Lung microvascular endothelial cell (primary cell): ENCODE data around the gene SLC9C2. TPM values are rescaled to one million over a fixed set of nuclear protein-coding genes. Genes with fewer than 3 reads are reported as not detected.
"Not testable (repeated sequence)": the region's sequence is repeated elsewhere in the genome, so short reads cannot be mapped to it uniquely, and the experiment has no call there.

Experiments
- DNase-seq, 2 donors: peaks; one replicate each; pipeline versions ENCODE4 v3.0.0 to v3.0.0-alpha.2; 2010; ENCODE audit warnings: low read depth in 2 of 2
- total RNA-seq: library from RNA; depleted of rRNA; stranded (reverse); fragments of >200 nt; gene quantifications from 2 replicates; pipeline ENCODE4 v1.2.1, GENCODE V29; 2014

The SLC9C2 gene, protein sequence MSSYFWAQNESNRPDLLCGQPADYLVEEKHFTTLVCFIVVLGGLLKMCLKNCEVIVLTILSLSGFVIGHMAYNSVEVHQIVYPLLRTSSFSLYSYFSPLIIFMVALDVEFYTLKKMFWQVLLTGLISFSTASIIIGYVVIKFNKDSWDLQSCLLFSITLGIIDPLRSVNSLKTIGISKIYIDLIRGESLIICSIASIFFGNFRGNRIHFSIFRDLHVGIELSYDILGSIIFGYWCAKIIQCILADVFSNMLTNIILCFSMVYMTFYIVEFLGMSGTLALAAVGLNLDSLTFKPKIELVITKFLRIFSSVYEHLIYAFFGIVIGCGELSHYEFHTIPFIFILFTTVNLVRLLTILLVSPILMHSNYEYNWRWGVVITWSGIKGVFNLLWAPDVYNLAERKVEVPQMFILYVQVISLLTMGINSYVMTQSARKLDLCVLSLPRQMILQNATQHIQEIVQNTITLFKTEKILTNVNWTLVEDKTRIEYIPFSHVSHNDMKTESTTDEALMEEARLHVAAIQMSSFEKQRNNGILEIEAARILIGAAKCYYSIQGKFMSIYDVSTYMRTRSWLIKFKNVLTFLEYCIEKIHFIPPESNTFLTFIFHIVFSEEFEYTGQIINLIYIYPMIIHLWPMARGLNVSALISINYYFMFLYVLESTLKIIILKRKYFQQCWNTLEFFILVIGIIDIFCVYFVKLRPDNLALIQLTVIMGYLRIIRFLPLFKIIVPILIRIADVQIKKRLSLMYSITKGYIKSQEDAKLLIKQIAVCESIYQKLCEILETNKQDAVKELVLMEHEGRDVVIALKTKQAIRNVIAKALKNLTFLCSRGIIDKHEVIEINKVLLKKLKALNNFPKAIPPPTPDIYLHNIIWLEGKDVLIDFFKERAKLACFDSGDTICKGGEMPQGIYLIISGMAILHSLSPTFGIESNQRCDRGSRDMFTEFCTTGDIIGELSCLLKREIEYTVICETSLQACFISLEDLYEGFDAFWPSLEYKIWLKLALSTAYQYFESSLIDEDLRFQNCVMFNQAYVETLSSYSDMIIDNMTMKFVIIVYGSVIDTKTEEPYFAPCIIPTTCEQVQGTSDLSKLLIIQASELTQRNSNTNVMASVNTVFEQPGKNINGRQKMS
- total RNA-seq, result not detected in 2 replicates

DNA sequence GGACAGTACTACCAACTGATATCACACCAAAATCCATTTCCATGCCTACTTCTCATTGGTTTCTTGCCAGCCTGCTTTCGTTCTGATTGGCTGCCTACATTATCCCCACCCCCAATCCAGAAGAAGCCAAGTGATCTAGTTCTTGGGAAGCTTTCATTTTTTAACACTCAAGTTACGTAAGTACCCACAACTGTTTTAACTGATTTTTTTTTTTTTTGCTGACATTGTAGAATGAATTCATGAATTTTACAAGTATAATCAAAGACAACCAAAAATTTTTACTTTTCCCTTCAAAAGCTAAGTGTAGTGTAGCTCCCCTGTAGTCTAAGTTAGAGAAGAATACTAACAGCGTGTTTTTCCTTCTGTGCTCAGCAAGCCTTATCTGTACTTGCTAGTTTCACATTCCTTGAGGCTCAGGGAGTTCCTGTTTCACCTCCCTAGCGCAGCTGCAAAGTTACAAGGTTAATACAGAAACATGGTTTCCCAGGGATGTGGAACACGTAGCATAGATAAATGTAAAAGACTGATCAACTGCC lies at the start of gene SLC9C2:
Gene SLC9C2 (minus strand): TSS at position 17 of the 536 bp plus-strand sequence. CDS start 1,296 bp downstream, outside the sequence.
- peak in 1 of 2 donors; percentile 83 for DNase-seq

DNA sequence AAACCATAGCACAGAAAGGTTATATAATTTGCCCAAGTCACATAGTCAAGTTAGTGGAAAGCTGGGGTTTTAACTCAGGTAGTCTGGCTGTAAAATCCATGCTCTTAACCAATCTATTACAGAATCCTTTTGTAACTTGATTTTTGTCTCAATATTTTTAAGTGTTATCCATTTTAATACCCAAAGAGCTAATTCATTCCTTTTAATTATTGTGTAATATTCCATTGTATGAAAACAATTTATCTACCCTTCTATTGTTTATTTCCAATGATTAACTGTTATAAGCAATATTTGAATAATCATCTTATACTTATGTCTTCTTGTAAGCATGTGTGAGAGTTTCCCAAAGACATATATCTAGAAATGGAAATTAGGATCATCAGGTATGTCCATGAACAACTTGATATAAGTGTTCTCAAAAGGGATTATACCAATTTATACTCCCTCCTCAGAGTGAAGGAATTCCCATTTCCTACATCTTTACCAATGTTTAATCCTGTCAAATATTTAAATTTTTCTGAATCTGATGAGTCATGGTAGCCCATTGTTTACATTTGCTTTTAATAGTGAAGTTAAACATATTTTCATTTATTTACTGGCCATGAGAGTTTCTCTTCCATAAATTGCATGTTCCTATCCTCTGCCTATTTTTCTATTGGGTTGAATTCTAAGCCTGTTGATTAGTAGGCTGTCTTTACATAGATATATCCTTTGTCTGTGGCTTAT lies 46.2 kb upstream of the SLC9C2 start:
- peak in 1 of 2 donors; percentile 3 for DNase-seq

DNA sequence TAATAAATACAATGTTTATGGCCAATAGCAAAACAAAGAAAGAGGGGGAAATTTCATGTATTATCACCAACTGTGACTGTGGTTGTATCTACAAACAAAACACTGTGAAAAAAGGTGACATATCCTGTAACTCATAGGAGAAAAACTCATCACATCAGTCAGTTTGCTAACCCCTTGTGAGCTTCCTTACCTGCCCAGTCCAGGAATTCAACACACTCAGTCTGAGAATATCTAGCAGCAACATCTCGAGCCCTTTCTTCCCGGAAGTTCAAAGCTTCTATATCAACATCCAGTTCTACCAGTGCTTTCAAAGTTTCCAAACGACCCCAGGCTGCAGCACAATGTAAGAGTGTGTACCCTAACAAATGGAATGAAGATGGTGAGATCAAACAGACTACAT lies 43.8 kb upstream of the SLC9C2 start:
- no peak for DNase-seq

DNA sequence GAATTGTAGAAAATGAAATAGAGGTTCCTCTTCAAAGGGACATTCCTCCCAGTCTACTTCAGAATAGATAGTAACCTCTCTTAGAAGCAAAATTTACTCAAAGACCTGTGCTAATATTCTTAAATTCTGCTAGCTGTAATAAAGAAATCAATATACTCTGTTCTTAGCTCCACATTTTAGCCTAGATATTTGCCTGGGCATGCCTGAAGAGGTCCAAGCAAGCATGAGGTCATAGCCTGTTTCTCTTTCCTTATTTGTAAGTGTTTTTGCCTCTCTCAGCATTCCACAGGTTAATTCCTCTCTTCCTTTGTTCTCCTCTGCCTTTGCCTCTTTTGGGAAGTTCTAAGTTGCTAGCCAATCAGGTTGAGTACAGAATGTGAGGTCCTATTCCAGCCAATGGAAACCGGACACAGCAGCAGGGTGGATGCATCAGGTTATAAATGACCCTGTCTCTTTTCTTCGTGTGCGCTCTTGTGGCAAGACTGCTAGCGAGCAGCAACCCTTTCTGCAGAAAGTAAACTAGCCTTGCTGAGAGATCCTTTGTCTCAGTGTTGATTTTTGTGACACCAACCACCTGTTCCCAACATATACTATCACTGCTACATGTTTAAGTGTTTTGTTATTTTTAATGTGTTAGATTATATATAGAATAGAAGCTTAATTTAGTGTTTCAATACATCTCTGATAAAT lies 39.7 kb upstream of the SLC9C2 start:
- peak in 1 of 2 donors; percentile 10 for DNase-seq

DNA sequence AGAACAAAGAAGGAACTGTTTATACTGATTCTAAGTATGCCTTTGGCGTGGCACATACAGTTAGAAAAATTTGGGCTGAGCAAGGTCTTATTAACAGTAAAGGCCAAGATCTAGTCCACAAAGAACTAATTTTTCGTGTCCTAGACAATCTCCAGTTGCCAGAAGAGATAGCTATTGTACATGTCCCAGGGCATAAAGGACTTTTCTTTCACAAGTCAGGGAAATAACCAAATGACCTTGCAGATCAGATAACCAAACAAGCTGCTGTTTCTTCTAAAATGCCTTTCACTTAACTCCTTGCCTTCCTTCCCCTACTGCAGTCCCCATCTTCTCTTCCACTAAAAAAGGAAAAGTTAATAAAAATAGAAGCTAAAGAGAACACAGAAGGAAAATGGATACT lies 36.2 kb upstream of the SLC9C2 start:
- no peak for DNase-seq

DNA sequence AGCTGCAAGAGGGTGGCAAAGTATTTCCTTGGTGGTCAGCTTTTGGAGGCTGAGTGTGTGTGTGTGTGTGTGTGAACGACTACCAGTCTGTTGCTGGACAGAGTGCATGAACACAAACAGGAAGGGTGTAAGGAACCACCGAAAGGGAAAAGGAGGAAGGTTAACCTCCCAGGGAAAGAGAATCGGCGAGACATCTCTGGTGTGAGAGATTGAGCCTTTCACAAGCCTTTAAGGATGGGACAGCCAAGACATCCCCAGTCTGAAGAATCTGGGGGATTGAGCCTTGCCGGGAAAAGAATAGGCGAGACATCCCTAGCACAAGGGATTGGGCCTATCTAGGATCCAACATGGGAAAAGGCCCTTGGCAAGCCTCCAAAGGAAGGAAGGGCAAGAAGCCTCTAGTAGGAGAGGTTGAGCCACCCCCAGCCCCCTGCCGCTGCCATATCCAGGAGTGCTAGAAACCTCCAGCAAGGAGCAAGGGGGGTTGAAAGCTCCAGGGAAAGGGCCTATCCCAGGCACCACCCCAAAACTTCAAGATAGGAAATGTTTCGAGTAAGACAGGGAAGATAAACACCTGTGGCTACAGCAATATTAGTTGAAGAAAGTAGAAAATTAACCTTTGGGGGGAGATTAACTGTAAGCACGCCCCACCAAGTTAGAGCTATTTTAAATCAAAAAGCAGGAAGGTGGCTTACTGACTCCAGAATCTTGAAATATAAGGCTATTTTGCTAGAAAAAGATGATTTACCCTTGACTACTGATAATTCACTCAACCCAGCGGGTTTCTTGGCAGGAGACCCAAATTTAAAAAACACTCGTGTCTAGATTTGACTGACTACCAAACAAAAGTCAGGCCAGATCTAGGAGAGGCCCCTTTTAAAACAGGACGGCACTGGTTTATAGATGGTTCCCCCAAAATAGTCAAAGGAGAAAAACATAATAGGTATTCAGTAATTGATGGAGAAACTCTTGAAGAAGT lies 35.5 kb upstream of the SLC9C2 start:
- DNase-seq, result no peak

DNA sequence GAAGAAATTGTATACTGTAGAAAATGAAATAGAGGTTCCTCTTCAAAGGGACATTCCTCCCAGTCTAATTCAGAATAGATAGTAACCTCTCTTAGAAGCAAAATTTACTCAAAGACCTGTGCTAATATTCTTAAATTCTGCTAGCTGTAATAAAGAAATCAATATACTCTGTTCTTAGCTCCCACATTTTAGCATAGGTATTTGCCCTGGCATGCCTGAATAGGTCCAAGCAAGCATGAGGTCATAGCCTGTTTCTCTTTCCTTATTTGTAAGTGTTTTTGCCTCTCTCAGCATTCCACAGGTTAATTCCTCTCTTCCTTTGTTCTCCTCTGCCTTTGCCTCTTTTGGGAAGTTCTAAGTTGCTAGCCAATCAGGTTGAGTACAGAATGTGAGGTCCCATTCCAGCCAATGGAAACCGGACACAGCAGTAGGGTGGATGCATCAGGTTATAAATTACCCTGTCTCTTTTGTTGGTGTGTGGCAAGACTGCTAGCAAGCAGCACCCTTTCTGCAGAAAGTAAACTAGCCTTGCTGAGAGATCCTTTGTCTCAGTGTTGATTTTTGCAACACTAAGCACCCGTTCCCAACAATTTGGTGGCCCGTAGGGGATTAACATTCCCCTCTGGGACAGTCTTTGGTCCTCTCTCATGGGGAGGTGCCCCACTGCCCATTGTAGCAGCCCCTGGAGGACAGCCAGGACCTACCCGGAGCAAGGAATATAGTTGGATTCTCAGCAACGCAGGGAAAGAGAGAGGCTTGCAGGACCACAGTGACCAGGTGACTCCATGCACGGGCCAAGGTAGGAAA lies 34.6 kb upstream of the SLC9C2 start:
- DNase-seq, result not testable (repeated sequence)

DNA sequence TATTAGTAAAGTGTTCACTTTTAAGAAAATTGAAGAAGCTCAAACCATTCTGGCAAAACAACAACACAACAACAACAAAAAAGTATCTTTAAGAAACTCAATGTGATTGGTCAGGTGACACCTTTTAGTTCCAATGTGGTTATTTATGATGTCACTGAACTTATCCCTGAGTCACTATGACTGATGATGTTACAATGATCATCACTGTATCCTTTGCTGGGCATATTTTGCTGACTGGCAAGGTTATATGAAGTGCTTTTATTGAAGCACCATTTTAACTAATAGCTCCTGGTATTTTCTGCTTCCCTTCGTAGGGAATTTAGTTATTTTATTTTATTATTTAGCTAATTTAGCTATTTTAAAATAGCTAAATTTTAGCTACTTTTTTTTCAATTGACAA lies 32.2 kb upstream of the SLC9C2 start, which contains the start of gene TEX50:
Gene TEX50 (plus strand): TSS at position 223 of the 400 bp plus-strand sequence. CDS start 184 bp downstream, outside the sequence.
- DNase-seq, result no peak

DNA sequence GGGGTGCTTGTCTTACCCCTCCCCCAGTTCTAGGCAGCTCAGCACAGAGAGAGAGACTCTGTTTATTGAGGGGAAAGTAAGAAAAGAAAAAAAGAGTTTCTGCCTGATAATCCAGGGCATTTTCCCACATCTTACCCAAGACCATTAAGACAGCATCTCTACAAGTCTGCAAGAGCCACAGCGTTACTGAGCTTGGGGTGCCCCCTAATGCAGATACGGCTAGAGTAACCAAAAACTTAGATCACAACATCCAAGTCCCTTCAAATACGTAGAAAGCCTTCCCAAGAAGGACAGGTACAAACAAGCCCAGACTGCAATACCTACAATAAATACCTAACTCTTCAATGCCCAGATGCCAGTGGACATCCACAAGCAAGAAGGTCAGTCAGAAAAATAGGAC lies 26.0 kb upstream of the SLC9C2 start:
- no peak for DNase-seq

DNA sequence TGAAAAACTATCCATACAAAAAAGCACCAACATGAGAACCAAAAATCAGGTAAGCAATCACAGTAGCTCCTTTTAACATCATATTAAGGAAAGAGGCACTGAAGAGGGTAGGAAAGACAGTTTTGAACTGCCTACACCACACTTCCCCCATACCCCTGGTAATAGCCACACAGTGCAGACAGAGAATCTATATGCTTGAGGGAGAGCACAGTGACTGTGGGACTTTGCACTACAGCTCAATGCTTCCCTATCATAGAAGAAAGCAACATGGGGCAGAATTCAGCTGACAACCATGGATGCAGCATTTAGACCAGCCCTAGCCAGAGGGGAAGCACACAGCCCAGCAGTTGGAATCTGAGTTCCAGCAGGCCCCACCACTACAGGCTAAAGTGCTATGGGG lies 24.4 kb upstream of the SLC9C2 start:
- no peak for DNase-seq

DNA sequence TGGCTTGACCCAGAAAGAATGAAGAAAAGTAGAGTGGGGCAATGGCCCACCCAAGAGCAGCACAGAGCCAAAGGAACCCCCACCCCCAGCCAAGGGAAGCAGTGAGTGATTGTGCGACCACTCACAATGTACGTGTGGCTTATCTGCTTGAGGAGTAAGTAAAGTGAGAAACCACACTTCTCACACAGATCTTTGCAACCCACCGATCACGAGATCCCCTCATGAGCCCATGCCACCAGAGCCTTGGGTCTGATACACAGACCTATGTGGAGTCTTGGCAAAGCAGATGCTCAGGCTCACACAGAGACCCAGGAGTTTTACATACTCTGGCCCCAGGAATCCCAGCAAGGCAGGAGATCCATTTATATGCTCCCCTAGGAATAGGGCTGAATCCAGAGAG lies 14.0 kb upstream of the SLC9C2 start:
- DNase-seq, result no peak

DNA sequence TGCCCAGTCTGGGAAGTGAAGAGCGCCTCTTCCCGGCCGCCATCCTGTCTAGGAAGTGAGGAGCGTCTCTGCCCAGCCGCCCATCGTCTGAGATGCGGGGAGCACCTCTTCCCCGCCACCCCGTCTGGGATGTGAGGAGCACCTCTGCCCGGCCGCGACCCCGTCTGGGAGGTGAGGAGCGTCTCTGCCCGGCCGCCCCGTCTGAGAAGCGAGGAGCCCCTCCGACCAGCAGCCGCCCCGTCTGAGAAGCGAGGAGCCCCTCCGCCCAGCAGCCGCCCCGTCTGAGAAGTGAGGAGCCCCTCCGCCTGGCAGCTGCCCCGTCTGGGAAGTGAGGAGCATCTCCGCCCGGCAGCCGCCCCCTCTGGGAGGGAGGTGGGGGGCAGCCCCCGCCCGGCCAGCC lies 10.2 kb upstream of the SLC9C2 start:
- DNase-seq, result not testable (repeated sequence)

DNA sequence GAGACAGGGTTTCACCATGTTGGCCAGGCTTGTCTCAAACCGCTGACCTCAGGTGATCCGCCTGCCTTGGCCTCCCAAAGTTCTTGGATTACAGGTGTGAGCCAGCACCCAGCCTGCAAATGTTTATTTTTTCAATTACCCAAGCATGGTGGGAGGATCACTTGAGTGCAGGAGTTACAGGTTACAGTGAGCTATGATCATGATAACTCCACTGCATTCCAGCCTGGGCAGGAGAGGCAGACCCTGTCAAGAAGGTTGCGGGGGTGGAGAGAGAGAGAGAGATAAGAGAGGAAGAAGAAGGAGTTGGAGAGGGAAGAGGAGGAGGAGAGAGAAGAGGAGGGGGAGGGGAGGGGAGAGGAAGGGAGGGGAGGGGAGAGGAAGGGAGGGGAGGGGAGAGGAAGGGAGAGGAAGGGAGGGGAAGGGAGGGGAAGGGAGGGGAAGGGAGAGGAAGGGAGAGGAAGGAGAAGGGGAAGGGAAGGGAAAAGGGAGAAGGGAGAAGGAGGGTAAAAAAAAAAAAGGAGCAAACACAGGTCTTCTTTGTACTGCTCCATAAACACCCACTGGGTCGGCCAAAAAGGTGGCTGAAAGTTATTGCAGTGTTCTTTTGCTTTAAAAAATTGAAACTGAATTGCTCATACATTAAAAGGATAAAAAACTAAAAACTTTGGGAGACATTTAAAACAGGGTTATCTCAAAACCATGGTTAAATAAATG lies 5.8 kb upstream of the SLC9C2 start:
- DNase-seq, result no peak

DNA sequence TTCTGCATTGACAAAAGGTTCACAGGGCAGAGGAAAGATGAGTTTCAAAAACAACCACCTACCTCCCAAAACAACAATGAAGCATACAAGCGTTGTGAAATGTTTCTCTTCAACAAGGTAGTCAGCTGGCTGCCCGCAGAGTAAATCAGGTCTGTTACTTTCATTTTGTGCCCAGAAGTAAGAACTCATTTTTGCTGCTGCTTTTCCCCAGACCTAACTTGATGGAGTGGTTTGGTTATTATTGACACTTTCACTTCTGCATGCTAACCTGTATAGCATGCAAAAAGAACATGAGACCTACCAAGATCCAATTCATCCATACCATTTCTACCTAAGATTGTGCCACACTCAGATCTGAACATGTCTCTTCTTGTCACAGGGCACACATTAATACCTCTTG lies 1.3 kb downstream of the SLC9C2 start:
- DNase-seq, result no peak

DNA sequence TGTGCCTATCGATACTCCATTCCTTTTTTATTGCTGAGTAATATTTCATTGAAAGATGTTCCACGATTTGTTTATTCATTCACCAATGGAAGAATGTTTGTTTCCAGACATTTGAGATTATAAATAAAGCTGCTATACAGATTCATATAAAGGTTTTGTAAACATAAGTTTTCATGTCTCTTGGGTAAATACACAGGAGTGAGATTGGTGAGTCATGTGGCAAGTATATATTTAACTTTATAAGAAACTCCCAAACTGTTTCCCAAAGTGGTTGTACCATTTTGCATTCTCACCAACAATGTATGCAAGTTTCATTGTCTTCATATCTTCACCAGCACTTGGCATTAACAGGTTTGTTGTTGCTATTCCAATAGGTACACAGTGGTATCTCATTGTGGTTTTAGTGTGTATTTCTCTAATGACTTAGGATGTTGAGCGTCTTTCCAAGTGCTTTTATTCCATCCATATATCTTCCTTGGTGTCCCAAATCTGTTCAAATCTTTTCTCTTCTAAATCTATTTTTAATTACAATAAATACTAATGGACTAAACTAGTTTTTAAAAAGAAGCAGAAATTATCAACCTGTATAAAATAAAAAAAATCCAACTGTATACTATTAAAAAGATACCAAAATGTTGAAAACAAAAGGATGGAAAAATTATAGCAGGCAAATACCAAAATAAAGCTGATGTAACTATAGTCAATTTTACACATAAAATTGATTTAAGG lies 6.6 kb downstream of the SLC9C2 start:
- no peak for DNase-seq

DNA sequence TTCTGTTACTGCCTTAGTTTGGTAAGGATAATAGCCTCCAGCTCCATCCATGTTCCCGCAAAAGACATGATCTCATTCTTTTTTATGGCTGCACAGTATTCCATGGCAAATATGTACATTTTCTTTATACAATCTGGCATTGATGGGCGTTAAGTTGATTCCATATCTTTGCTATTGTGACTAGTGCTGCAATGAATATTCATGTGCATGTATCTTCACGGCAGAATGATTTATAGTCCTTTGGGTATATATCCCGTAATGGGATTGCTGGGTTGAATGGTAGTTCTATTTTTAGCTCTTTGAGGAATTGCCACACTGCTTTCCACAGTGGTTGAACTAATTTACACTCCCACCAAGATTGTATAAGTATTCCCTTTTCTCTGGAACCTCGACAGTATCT lies 11.7 kb downstream of the SLC9C2 start:
- DNase-seq, result not testable (repeated sequence)

DNA sequence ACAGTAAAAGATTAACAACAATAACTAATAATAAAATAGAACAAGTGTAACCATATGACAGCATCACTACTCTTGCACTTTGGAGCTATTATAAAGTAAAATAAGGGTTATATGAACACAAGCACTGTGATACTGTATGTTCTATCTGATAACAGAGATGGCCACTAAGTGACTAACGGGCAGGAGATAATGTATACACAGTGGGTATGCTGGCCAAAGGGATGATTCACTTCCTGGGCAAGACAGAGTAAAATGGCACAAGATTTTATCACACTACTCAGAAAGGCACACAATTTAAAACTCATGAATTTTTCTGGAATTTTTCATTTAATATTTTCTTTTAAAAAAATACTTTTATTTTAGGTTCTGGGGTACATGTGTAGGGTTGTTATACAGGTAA lies 12.3 kb downstream of the SLC9C2 start:
- peak in 1 of 2 donors; percentile 6 for DNase-seq
